Tibial nerve (tissue), 4 donors: ENCODE data around the gene SEMA5A. TPM values are rescaled to one million over a fixed set of nuclear protein-coding genes. Genes with fewer than 3 reads are reported as not detected.

Source experiments
- DNase-seq, 2 donors: peaks; one replicate each; pipeline ENCODE4 v3.0.0-alpha.2; 2019; ENCODE audit warnings: low spot score in 2 of 2
- H3K27ac ChIP-seq, 4 donors: fragments of 200-600 bp; sonication (generic) in 3 of 4; one replicate each; pipeline ENCODE4 v1.5.1; 2017 to 2019; ENCODE audit warnings: mild to moderate bottlenecking in 1 of 4
- H3K27me3 ChIP-seq, 2 donors: fragments of 200-600 bp; sonication (generic) in 1 of 2; one replicate each; pipeline versions ENCODE4 v1.5.1 to v1.6.0; 2017 to 2019
- H3K36me3 ChIP-seq, 3 donors: fragments of 200-600 bp; sonication (generic); one replicate each; pipeline ENCODE4 v1.5.1; 2018 to 2019
- H3K4me1 ChIP-seq, 4 donors: fragments of 200-600 bp; sonication (generic) in 3 of 4; one replicate each; pipeline ENCODE4 v1.5.1; 2017 to 2019
- H3K4me3 ChIP-seq, 4 donors: fragments of 200-600 bp; sonication (generic) in 3 of 4; one replicate each; pipeline ENCODE4 v1.5.1; 2017 to 2019; ENCODE audit warnings: mild to moderate bottlenecking in 1 of 4, moderate library complexity in 1 of 4
- H3K9me3 ChIP-seq, 4 donors: fragments of 200-600 bp; sonication (generic) in 3 of 4; one replicate each; pipeline ENCODE4 v1.5.1; 2017 to 2019
- EP300 ChIP-seq, 2 donors: sonication (generic); formaldehyde crosslinking; IDR thresholded peaks; one replicate each; pipeline ENCODE4 v1.6.1; 2017; ENCODE audit warnings: antibody characterized with exemption in 2 of 2, mild to moderate bottlenecking in 1 of 2
- POLR2A ChIP-seq, 2 donors: fragments of 450-650 bp; IDR thresholded peaks; one replicate each; pipeline ENCODE4 v1.6.1; 2017; ENCODE audit warnings: antibody characterized with exemption in 2 of 2, mild to moderate bottlenecking in 2 of 2, moderate library complexity in 2 of 2
- WGBS, 2 donors: methylation state at CpG; one replicate each; pipeline ENCODE4 v1.1.5; 2018; 5-methylcytosine and 5-hydroxymethylcytosine counted together
- total RNA-seq, 4 donors: library from RNA; depleted of rRNA; stranded (reverse); fragments of >200 nt; gene quantifications; one replicate each; pipeline ENCODE4 v1.1.0, GENCODE V29; 2016
- TF ChIP-seq, protein P1 (sequence below), 5 experiments: fragments of 200-600 bp in 3 of 5; fragments of 450-650 bp in 2 of 5; sonication (generic) in 3 of 5; IDR thresholded peaks; one replicate each; pipeline ENCODE4 v1.5.1; 2016 to 2019; ENCODE audit warnings: antibody characterized with exemption in 5 of 5, mild to moderate bottlenecking in 3 of 5, moderate library complexity in 2 of 5

Gene SEMA5A
- total RNA-seq, 4 donors from 2014 or later, result 36.3 to 58.4 (median 52.6) TPM

DNA sequence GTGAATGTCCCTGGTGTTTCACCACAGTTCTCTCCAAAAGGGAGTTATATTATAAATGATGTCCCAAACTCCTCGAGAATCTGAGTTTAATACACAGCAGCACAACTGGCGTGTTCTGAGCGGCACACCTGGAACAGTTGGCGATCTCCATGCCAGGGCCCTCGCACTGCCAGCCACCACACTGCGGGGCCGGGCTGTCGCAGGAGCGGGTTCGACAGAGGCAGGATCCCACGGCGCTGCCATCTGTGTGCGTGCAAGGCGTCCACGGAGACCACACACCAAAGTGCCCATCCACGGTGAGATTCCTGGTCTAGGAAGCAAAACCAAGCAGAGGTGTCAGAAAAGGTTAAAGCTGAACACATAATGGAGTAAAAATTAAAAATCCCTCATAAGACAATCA is 423.3 kb downstream of the SEMA5A start:
- H3K4me1 ChIP-seq, result no peaks in the 10 kb centered on the region
- no peak overlapping the region for H3K27ac ChIP-seq
- TF ChIP-seq, protein P1, sequence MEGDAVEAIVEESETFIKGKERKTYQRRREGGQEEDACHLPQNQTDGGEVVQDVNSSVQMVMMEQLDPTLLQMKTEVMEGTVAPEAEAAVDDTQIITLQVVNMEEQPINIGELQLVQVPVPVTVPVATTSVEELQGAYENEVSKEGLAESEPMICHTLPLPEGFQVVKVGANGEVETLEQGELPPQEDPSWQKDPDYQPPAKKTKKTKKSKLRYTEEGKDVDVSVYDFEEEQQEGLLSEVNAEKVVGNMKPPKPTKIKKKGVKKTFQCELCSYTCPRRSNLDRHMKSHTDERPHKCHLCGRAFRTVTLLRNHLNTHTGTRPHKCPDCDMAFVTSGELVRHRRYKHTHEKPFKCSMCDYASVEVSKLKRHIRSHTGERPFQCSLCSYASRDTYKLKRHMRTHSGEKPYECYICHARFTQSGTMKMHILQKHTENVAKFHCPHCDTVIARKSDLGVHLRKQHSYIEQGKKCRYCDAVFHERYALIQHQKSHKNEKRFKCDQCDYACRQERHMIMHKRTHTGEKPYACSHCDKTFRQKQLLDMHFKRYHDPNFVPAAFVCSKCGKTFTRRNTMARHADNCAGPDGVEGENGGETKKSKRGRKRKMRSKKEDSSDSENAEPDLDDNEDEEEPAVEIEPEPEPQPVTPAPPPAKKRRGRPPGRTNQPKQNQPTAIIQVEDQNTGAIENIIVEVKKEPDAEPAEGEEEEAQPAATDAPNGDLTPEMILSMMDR (IDR thresholded peaks at IDR 0.05), result no peak
- TF ChIP-seq POLR2A (IDR thresholded peaks at IDR 0.05), result no peak
- no peak for TF ChIP-seq EP300 (IDR thresholded peaks at IDR 0.05)
- H3K36me3 ChIP-seq, result peaks cover 0 to 16% (median 0%) of the 10 kb centered on the region in 3 donors
- H3K4me3 ChIP-seq, result no peak overlapping the region
- H3K9me3 ChIP-seq, result no peaks in the 10 kb centered on the region
- WGBS, 2 donors, result 94 to 95% methylated on average over 16 of the region's 16 CpGs
- no peak for DNase-seq
- H3K27me3 ChIP-seq, result no peaks in the 10 kb centered on the region

DNA sequence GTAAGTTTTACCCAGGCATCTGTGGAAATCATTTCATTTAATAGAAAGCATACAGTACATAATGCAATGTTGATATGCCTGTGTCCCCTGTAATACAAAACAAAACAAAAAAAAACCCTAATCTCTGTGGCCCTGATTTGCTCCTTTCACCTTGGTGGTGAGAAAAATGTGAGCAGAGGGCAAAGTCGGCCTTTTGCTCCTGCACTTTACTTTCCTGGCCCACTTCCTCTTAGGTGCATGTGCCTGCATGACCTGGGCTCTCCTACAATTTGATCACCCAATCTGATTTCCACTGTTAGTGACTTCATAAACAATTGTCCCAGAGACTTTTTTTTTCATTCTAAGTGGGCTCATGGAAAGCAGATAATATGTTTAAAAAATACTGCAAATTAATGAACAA is 424.3 kb downstream of the SEMA5A start:
- 78 to 80% methylated on average over 1 of the region's 1 CpG for WGBS, 2 donors
- no peaks in the 10 kb centered on the region for H3K4me1 ChIP-seq
- TF ChIP-seq EP300 (IDR thresholded peaks at IDR 0.05) (no peak), POLR2A (IDR thresholded peaks at IDR 0.05) (no peak)
- TF ChIP-seq, protein P1 (IDR thresholded peaks at IDR 0.05), result no peak
- no peaks in the 10 kb centered on the region for H3K27me3 ChIP-seq
- H3K9me3 ChIP-seq, result no peaks in the 10 kb centered on the region
- no peak for DNase-seq
- H3K27ac ChIP-seq, result no peak overlapping the region
- H3K36me3 ChIP-seq, result peaks cover 0 to 16% (median 0%) of the 10 kb centered on the region in 3 donors
- H3K4me3 ChIP-seq, result no peak overlapping the region

DNA sequence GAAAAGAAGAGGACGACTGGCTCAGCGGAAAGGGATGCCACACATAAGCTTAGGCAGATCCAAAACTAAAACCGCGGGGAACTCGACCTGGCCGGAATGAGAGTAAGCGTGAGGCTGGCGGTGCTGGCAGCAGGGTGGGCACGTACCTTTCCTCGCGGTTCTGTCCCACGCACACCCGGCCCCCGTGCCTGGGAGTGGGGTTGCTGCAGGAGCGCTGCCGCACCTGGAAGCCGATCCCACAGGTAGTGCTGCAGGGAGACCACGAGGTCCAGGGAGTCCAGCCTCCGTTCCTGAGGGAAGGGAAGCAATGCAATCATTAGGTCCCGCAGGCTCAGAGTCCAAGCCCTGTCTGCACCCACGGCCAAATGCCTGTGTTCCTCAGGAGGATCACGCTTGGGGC is 427.0 kb downstream of the SEMA5A start:
- 94 to 95% methylated on average over 22 of the region's 22 CpGs for WGBS, 2 donors
- Histone ChIP-seq H3K4me3 (no peak overlapping the region), H3K27ac (no peak overlapping the region), H3K27me3 (no peaks in the 10 kb centered on the region), H3K9me3 (peaks cover 0 to 8% (median 0%) of the 10 kb centered on the region in 4 donors), H3K36me3 (peaks cover 0 to 38% (median 0%) of the 10 kb centered on the region in 3 donors), H3K4me1 (no peaks in the 10 kb centered on the region)
- TF ChIP-seq EP300 (IDR thresholded peaks at IDR 0.05), result no peak
- no peak for TF ChIP-seq POLR2A (IDR thresholded peaks at IDR 0.05)
- TF ChIP-seq, protein P1 (IDR thresholded peaks at IDR 0.05), result no peak
- no peak for DNase-seq

DNA sequence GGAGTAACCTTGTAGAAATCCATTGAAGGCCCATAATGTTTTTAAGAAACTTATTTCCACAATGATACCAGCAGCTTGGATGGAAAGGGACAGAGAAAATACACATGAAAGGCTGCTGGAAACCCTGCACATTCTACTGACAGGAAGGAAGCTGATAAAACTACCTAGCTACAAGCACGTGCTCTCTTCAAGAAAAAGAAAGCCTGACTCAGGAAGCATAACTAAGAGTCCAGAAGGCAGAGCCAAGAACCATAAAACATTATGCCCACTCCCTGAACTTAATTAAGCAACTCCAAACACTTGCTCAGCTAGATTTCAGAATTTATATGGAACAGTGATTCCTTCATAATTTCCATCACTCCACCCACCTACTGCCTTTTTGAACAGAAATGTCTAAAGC is 430.8 kb downstream of the SEMA5A start:
- Histone ChIP-seq H3K4me3 (no peak overlapping the region), H3K4me1 (no peaks in the 10 kb centered on the region), H3K27me3 (no peaks in the 10 kb centered on the region), H3K27ac (no peak overlapping the region), H3K36me3 (peaks cover 0 to 34% (median 0%) of the 10 kb centered on the region in 3 donors), H3K9me3 (peaks cover 0 to 8% (median 0%) of the 10 kb centered on the region in 4 donors)
- no peak for DNase-seq
- WGBS, 2 donors, result 46 to 68% methylated on average over 1 of the region's 1 CpG
- TF ChIP-seq, protein P1 (IDR thresholded peaks at IDR 0.05), result no peak
- no peak for TF ChIP-seq POLR2A (IDR thresholded peaks at IDR 0.05)
- TF ChIP-seq EP300 (IDR thresholded peaks at IDR 0.05), result no peak

DNA sequence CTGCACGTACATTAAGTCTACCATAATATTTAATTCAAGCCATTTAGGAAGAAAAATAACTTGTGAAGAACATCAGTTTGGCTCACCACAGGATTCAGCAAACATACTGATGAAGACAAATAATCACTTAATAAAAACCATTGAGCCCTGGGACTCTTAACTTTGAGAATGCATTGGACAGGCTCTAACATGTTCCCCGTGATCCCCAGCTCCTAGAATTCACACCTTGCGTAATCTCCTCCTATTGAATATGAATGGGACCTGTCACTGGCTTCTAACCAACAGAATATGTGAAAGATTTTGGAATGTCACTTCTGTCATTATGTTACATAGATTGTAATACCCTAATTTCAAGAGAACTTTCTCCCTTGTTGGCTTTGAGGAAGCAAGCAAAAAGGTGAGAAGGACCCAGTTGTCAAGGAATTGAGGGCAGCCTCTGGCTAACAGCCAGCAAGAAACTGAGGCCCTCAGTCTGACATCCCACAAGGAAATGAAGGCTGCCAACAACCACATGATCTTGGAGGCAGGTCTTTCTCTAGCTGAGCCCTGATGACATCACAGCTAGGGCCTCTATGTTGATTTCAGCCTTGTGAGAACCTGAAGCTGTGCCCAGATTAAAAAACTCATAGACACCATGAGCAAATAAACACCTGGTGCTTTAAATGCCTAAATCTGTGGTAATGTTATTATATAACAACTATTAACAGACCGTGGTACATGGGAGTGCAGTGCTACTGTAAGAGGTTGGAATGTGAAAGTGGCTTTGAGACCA is 433.2 kb downstream of the SEMA5A start:
- H3K4me3 ChIP-seq, result no peak overlapping the region
- H3K27ac ChIP-seq, result no peak overlapping the region
- H3K36me3 ChIP-seq, result peaks cover 0 to 31% (median 0%) of the 10 kb centered on the region in 3 donors
- peaks cover 0 to 8% (median 0%) of the 10 kb centered on the region in 4 donors for H3K9me3 ChIP-seq
- no peak for DNase-seq
- no peak for TF ChIP-seq EP300 (IDR thresholded peaks at IDR 0.05)
- TF ChIP-seq, protein P1 (IDR thresholded peaks at IDR 0.05), result no peak
- TF ChIP-seq POLR2A (IDR thresholded peaks at IDR 0.05), result no peak
- no peaks in the 10 kb centered on the region for H3K4me1 ChIP-seq
- 89 to 96% methylated on average over 4 of the region's 4 CpGs for WGBS, 2 donors
- no peaks in the 10 kb centered on the region for H3K27me3 ChIP-seq
